Measurements from ENCODE around the gene GALNTL6. TPM values are rescaled to one million over a fixed set of nuclear protein-coding genes. Genes with fewer than 3 reads are reported as not detected.

GALNTL6 gene
- total RNA-seq, 2 experiments from 2014 or later: not detected

DNA sequence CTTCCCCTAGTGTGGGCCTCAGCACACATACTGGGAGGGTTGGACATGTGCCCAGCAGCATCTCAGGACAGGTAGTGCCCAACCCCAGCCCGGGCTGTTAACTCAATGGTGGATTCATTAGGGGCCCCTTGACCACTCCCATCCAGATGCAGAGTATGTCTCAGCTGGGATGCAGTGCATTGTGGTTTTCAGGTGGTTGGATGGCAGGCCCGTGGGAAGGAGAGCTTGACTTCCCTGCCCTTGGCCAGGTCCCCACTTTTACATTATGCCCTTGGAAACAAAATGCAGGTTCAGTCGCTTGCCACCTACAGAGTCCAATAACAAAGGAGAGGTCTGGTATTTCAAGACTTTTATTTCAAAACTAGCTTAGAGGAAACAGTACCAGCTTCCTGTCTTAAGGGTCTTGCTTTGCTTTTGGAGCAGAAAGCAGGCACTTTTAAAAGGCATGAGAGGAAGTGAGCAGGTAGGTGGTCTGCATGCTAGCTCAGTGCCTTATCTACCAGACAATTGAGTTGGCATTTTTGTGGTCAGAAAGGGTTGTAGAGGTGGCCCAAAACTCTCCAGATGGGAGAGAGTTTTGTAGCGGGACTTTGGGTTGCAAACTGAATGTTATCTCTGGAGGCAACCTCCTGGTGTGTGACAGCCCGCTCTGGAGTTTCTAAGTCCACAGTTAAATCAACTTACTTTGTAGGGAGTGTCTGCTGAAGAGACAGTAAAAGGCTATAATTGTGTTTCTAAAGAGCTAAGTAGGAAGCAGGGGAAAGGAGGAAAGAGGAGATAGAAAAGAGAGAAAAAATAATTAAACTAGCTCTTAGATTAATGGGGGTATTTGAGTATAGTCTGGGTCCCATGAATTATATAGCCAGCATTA lies 171.0 kb downstream of the GALNTL6 start:
- CTCF ChIA-PET: no interaction called here
- H3K27ac Mint-ChIP-seq: no peak overlapping the region
- no peak overlapping the region for H3K4me3 Mint-ChIP-seq
- H3K4me1 Mint-ChIP-seq: no peaks in the 10 kb centered on the region
- ATAC-seq (no peak), DNase-seq (no peak)
- no peaks in the 10 kb centered on the region for H3K27me3 Mint-ChIP-seq
- H3K9me3 Mint-ChIP-seq (ENCODE audit: low read depth): peaks cover 5% of the 10 kb centered on the region
- no peaks in the 10 kb centered on the region for H3K36me3 Mint-ChIP-seq

DNA sequence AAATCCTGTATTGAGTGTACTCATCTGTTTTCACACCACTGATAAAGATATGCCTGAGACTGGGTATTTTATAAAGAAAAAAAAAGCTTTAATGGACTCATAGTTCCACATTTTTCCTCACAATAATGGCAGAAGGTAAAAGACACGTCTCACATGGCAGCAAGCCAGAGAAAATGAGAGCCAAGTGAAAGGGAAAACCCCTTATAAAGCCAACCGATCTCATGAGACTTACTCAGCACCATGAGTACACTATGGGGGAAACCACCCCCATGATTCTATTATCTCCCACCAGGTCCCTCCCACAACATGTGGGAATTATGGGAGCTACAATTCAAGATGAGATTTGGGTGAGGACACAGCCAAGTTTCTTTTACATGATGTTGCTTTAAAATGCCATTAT lies 171.9 kb downstream of the GALNTL6 start:
- H3K9me3 Mint-ChIP-seq (ENCODE audit: low read depth): peaks cover 5% of the 10 kb centered on the region
- H3K36me3 Mint-ChIP-seq: no peaks in the 10 kb centered on the region
- H3K4me1 Mint-ChIP-seq: no peaks in the 10 kb centered on the region
- DNase-seq (no peak), ATAC-seq (no peak)
- no peak overlapping the region for H3K4me3 Mint-ChIP-seq
- no peak overlapping the region for H3K27ac Mint-ChIP-seq
- H3K27me3 Mint-ChIP-seq: no peaks in the 10 kb centered on the region
- CTCF ChIA-PET: no interaction called here

DNA sequence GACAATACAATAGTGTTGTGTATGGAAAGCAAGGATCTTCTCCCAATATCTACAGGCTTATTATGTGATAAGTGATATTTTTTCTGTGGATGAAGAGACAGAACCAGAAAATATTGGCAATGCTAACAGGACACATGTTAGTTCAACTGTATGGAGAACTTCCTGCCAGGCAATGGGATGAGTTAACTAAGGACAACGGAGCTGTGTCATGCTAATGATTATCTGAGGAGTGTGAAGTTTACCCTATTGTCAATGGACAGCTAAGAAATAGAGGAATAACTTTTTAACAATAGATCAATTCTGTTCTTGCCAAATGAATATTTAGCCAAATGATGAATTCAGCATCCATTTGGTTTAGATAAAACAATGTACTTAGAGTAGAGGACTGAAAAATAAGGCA lies 180.0 kb downstream of the GALNTL6 start:
- CTCF ChIA-PET: no interaction called here
- Mint-ChIP-seq H3K27ac (no peak overlapping the region), H3K9me3 (ENCODE audit: low read depth) (peaks cover 6% of the 10 kb centered on the region), H3K27me3 (no peaks in the 10 kb centered on the region), H3K36me3 (no peaks in the 10 kb centered on the region), H3K4me1 (no peaks in the 10 kb centered on the region), H3K4me3 (no peak overlapping the region)
- no peak for ATAC-seq
- no peak for DNase-seq

DNA sequence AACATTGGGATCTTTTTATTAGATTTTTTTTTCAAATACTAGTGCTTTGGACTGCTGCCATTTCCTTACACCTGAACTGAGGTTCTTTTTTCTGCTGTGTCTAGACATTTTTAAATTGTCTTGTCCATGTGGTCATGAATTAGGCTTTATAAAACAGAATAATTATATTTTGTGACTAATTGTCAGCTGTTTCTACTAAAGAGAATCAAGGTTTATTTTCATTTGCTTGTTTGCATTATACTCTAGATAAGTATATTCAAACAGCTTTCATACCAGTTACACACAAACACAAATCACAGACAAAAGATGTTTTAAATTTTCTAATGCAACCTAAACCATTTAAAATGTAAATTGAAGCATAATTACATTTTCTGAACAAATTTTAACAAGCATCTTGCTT lies 194.7 kb downstream of the GALNTL6 start:
- H3K27me3 Mint-ChIP-seq: no peaks in the 10 kb centered on the region
- DNase-seq: no peak
- CTCF ChIA-PET: no interaction called here
- no peak for ATAC-seq
- no peaks in the 10 kb centered on the region for H3K36me3 Mint-ChIP-seq
- no peaks in the 10 kb centered on the region for H3K9me3 Mint-ChIP-seq (ENCODE audit: low read depth)
- no peak overlapping the region for H3K27ac Mint-ChIP-seq
- H3K4me3 Mint-ChIP-seq: no peak overlapping the region
- H3K4me1 Mint-ChIP-seq: no peaks in the 10 kb centered on the region

DNA sequence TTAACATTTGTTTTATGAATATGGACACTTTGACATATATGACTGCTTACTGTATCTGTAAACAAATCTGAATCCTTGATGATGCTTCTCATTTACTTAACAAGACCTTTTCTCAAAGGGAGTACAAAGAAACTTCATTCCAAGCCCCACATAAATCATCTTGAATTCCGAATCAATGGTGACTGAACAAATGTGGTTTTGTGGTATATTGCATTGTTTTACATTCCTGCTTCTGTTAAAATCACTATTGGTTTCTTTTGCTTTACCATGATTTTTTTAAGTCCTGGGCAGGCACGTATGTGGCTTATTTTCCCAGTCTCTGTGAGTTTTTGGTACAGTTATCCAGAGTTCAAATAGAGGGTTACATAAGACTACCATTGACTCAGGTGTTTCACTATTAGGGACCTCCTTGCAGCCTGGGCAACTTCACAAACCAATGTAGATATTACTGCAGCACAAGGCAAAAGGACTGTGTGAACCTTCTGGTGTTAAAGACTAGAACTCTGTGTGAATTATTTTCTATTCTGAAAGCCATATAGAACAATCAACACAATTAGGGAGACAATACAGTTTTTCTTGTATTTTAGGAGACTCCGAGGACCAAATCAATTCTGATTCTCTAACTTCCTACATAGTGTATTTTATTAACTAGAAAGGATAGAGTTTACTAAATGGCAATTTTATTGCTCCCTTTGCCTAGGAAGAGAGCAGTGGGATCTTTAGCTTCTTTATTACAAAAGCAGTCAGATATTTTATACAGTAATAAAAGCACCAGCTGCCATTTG lies 196.4 kb downstream of the GALNTL6 start:
- Mint-ChIP-seq H3K27ac (no peak overlapping the region), H3K36me3 (no peaks in the 10 kb centered on the region), H3K4me3 (no peak overlapping the region), H3K9me3 (ENCODE audit: low read depth) (peaks cover 2% of the 10 kb centered on the region), H3K27me3 (no peaks in the 10 kb centered on the region), H3K4me1 (no peaks in the 10 kb centered on the region)
- CTCF ChIA-PET: no interaction called here
- ATAC-seq (no peak), DNase-seq (no peak)

DNA sequence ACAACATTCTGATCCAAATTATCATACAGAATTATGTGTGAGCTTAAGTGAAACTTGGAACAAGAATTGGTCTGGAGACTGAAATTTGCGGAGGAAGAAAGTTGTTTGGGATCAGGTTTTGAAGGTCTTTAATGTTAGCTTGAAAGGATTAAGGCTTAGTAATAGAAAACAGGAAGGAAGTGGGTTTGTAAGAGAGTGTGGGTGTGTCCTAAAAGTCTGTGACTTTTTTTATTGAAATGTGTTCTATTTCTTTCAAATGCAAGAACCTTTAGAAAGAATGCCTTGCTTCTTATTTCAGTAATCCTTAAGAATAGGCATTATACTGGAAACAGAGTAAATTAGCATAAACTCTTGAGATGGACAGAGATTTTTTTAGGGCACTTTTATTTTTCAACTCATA lies 198.0 kb downstream of the GALNTL6 start:
- H3K27ac Mint-ChIP-seq: no peak overlapping the region
- CTCF ChIA-PET: no interaction called here

DNA sequence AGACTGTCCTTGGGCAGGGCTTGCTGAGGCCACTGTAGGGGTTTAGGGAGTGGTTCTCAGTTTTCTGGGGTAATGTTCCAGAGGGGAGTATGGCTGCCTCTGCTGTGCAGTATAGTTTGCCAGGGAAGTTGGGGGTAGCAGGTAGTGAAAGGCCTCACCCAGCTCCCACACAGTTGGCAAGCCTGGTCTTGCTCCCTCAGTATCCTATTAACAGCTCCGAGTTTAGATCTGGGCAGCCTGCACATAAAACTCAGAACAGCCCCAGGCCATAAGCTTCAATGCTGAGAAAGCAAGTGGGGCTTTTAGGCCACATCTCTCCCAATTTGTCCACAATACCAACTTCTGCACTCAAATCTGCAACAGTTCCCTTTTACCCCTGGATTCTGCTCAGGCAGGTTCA lies 205.2 kb downstream of the GALNTL6 start:
- no peak for DNase-seq
- peaks cover 2% of the 10 kb centered on the region for H3K9me3 Mint-ChIP-seq (ENCODE audit: low read depth)
- CTCF ChIA-PET: no interaction called here

More for the DNA sequence above, 198.0 kb downstream of the GALNTL6 start:
- peaks cover 2% of the 10 kb centered on the region for H3K9me3 Mint-ChIP-seq (ENCODE audit: low read depth)
- H3K4me3 Mint-ChIP-seq: no peak overlapping the region
- ATAC-seq: no peak
- DNase-seq: no peak
- no peaks in the 10 kb centered on the region for H3K36me3 Mint-ChIP-seq
- no peaks in the 10 kb centered on the region for H3K27me3 Mint-ChIP-seq
- no peaks in the 10 kb centered on the region for H3K4me1 Mint-ChIP-seq

DNA sequence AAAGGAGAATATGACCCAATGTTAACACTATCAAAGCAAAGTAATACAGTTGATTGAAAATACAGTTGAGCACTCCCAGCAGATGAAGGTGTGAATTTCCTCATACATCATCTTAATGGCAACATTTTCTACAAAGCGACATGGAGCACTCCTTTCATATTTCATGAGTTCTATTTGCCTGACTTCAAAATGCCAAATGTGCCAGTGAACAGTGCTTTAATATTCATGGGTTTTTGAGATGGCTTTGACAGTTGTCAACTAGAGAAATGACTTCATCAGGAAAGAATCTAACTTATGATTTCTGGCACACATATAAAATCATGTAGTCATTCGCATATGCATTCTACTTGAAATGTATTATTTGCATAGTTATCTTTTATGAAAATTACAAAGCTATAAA lies 222.4 kb downstream of the GALNTL6 start:
- Mint-ChIP-seq H3K27ac (no peak overlapping the region), H3K4me1 (no peaks in the 10 kb centered on the region), H3K4me3 (no peak overlapping the region), H3K27me3 (no peaks in the 10 kb centered on the region), H3K36me3 (no peaks in the 10 kb centered on the region), H3K9me3 (ENCODE audit: low read depth) (peaks cover 3% of the 10 kb centered on the region)
- DNase-seq (no peak), ATAC-seq (no peak)
- CTCF ChIA-PET: no interaction called here

More for the DNA sequence above, 205.2 kb downstream of the GALNTL6 start:
- no peaks in the 10 kb centered on the region for H3K4me1 Mint-ChIP-seq
- no peaks in the 10 kb centered on the region for H3K36me3 Mint-ChIP-seq
- ATAC-seq: no peak
- H3K27me3 Mint-ChIP-seq: no peaks in the 10 kb centered on the region
- no peak overlapping the region for H3K27ac Mint-ChIP-seq
- no peak overlapping the region for H3K4me3 Mint-ChIP-seq

DNA sequence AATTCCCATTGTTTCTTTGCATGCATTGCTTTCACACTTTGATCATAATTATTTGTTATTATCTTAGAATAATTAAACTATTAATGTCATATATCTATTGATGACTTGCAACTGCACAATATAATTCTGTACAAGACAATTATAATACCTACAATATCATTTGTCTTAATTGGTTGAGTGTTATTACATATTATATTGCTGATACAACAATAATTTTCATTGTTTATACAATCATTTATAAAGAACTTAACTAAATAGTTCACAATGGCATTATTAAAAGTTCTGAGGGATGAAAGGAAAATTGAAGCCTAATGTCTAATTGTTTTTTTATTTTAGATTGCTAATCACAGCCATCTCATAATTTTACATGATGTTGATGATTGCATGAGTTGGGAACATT lies 227.6 kb downstream of the GALNTL6 start:
- H3K9me3 Mint-ChIP-seq (ENCODE audit: low read depth): peaks cover 5% of the 10 kb centered on the region
- no peak overlapping the region for H3K4me3 Mint-ChIP-seq
- no peaks in the 10 kb centered on the region for H3K27me3 Mint-ChIP-seq
- no peaks in the 10 kb centered on the region for H3K36me3 Mint-ChIP-seq
- no peak overlapping the region for H3K27ac Mint-ChIP-seq
- CTCF ChIA-PET: no interaction called here
- H3K4me1 Mint-ChIP-seq: no peaks in the 10 kb centered on the region
- ATAC-seq (no peak), DNase-seq (no peak)

DNA sequence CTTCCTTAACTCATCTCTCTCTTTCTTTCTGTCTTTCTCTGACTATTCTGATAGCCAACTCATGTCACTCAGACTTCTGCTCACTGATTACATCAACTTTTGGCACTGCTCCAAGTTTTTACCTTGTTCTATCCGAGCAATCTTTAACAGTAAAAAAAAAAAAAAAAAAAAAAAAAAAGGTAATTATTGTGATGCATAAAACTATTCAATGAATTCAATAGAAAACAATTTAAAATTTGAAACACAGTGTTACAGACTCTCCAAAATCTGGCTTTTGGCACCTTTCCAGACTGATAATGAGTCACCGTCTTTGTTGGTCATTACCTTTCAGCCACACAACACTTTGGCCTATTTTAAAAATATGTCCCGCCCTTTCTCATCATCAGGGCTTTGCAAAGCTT lies 229.5 kb downstream of the GALNTL6 start:
- Mint-ChIP-seq H3K27me3 (no peaks in the 10 kb centered on the region), H3K27ac (no peak overlapping the region), H3K9me3 (ENCODE audit: low read depth) (peaks cover 10% of the 10 kb centered on the region), H3K4me3 (no peak overlapping the region), H3K36me3 (no peaks in the 10 kb centered on the region), H3K4me1 (no peaks in the 10 kb centered on the region)
- ATAC-seq (no peak), DNase-seq (no peak)
- CTCF ChIA-PET: no interaction called here

DNA sequence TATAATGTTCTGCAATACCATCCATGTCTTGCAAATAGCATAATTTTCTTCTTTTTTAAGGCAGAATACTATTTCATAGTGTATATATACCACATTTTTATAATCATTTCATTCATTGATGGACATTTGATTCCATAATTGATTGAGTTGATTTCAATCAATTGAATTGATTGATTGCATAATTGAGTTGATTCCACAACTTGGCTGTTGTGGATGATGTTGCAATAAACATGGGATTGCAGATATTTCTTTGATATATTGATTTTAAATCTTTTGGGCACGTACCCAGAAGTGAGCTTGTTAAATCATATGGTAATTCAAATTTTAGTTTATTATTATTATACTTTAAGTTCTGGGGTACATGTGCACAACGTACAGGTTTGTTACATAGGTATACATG lies 232.8 kb downstream of the GALNTL6 start:
- H3K27ac Mint-ChIP-seq: no peak overlapping the region
- no peaks in the 10 kb centered on the region for H3K27me3 Mint-ChIP-seq
- CTCF ChIA-PET: no interaction called here
- no peaks in the 10 kb centered on the region for H3K4me1 Mint-ChIP-seq
- H3K4me3 Mint-ChIP-seq: no peak overlapping the region
- no peaks in the 10 kb centered on the region for H3K36me3 Mint-ChIP-seq
- peaks cover 7% of the 10 kb centered on the region for H3K9me3 Mint-ChIP-seq (ENCODE audit: low read depth)
- DNase-seq: no peak
- ATAC-seq: no peak

DNA sequence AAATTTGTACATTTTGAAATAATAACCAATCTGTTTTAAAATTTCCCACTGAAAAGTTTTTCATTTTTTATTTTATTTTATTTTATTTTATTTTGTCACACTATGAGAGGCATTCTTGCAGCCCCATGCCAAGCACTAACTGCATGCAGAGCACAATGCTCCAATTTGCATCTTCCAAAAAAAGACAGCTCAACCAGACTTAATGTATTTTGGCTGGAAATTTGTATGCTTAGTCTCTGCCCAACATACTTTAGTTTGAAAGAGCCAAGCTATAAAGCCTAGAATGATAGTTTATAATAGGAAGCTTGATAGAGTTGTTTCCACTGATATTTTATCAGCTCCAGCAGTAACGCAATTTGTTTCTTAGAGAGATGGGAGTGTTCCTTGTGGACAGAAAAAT lies 235.5 kb downstream of the GALNTL6 start:
- DNase-seq: no peak
- Mint-ChIP-seq H3K9me3 (ENCODE audit: low read depth) (peaks cover 10% of the 10 kb centered on the region), H3K27me3 (no peaks in the 10 kb centered on the region), H3K36me3 (no peaks in the 10 kb centered on the region), H3K27ac (no peak overlapping the region), H3K4me1 (no peaks in the 10 kb centered on the region), H3K4me3 (no peak overlapping the region)
- CTCF ChIA-PET: no interaction called here
- ATAC-seq: no peak

DNA sequence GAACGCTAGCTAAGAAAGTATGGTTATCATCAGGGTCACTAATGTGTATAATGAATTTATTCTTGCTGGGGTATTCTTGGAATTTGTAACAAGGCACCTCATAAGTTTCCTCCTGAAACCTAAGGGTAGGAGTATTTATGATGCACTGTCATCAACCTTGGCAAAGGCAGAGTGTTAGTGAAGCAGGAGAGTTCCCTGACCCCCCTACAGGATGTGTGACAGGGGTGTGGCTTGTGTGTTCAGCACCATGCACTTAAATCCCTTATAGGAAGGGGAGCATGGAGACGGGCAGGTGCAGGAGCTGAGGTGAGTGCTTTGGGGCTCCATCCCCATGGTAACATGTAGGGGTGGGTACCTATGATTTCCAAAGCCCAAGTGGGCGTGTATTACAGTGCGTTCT lies 237.7 kb downstream of the GALNTL6 start:
- H3K36me3 Mint-ChIP-seq: no peaks in the 10 kb centered on the region
- no peaks in the 10 kb centered on the region for H3K4me1 Mint-ChIP-seq
- CTCF ChIA-PET: no interaction called here
- no peak for ATAC-seq
- H3K27me3 Mint-ChIP-seq: no peaks in the 10 kb centered on the region
- H3K4me3 Mint-ChIP-seq: no peak overlapping the region
- DNase-seq: no peak
- peaks cover 10% of the 10 kb centered on the region for H3K9me3 Mint-ChIP-seq (ENCODE audit: low read depth)
- H3K27ac Mint-ChIP-seq: no peak overlapping the region

DNA sequence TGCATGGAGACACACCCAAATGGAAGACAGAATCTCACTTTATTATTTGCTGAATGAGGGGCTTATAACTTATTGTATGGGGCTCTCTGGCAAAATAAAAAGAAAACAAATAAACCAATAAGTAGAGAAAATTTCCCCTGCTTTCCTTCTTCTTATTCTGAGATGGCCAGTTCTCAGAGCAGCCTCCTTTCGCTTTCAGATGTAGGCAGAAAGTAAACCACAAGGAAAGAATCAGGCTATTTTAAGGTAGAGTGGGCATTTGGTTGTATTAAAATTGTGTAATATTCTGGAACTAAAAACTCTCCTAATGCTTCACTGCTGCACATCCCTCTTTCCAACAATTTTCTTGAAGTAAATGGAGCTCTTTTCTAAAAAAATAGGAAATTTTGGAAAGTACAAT lies 241.8 kb downstream of the GALNTL6 start:
- CTCF ChIA-PET: no interaction called here

More for the DNA sequence above, 241.8 kb downstream of the GALNTL6 start:
- no peak overlapping the region for H3K4me3 Mint-ChIP-seq
- H3K36me3 Mint-ChIP-seq: no peaks in the 10 kb centered on the region
- peaks cover 5% of the 10 kb centered on the region for H3K9me3 Mint-ChIP-seq (ENCODE audit: low read depth)
- H3K27ac Mint-ChIP-seq: no peak overlapping the region
- no peaks in the 10 kb centered on the region for H3K4me1 Mint-ChIP-seq
- no peaks in the 10 kb centered on the region for H3K27me3 Mint-ChIP-seq
- DNase-seq (no peak), ATAC-seq (no peak)

All from activated CD8-positive, alpha-beta memory T cell treated with anti-CD3 and anti-CD28 coated beads, Interleukin-2, amount 10 ng/mL, durations not matched to agents 7 days and 5 days (primary cell).